CD4-positive, alpha-beta T cell treated with Interleukin-12 subunit alpha and Interleukin-12 subunit beta, for 1 hour (primary cell): ENCODE measurements around the gene CDKN1C.

Experiments used
- DNase-seq: peaks from one replicate; pipeline ENCODE4 v3.0.0-alpha.2; 2020

The CDKN1C gene

DNA sequence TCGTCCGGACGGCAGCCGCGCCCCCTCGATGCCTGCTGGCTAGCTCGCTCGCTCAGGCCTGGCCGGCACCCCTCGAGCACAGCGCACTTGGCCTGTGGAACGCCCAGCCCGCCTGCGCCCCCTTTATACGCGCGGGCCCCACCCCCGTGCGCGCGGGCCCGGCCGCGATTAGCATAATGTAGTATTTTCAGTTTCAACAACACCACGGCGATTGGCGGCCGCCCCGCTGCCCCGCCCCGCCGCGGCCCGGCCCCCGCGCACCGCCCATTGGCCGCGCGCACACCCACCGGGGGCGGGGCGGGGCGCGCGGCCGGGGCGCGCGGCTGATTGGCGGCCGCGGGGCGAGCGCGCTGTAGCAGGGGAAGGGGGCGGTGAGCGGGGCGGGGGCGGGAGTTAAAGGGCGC is at the start of gene CDKN1C:
CDKN1C (minus strand) TSS at position 98 of the 404 bp plus-strand sequence. CDS start 319 bp downstream, outside the sequence.
- DNase-seq: peak; percentile 90

DNA sequence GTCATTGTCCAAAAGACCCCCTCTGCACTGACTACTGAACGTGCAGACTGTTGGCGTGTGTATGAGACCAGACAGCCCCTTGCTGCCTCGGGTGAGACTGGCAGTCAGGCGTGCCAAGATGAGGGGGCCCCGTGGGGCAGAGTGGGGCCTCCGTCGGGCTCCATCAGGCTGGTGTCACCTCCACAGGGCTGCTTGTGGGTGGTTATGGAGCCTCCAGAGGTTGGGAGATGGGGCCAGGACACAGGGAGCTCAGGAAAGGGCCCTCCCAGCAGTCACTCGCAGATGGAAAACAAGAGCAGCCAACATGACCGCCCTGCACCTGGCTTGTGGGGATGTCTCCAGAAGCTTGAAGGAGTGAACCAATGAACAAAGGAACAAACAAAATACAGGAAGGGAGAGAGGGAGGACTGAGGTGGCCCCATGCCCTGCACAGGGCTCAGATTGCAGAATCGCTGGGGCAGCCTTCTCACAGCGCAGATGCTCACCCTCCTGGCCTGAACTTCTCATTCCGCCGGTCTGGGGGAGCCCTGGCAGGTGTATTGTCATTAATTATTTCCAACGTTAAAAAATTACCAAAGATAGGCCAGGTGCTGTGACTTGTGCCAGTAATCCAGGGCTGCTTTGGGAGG is 49.1 kb upstream of the CDKN1C start:
- DNase-seq: no peak

DNA sequence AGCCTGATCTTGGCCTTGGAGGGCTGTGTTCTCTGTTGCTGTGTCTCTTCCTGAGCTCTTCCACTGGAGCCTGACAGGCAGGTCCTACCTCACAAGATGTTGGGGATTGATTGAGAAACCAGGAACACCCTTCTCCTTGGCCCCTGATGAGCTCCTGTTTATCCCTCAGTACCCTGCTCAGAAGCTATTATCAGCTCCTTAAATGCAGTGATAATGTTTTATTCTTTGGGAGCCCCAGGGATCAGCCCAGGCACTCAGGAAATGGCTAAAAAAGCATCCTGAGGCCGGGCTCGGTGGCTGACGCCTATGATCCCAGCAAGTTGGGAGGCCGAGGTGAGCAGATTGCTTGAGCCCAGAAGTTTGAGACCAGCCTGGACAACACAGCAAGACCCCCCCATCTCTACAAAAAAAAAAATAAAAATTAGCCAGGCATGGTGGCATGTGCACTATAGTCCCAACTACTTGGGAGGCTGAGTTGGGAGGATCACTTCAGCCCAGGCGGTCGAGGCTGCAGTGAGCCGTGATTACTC is 48.5 kb upstream of the CDKN1C start:
- DNase-seq: no peak

DNA sequence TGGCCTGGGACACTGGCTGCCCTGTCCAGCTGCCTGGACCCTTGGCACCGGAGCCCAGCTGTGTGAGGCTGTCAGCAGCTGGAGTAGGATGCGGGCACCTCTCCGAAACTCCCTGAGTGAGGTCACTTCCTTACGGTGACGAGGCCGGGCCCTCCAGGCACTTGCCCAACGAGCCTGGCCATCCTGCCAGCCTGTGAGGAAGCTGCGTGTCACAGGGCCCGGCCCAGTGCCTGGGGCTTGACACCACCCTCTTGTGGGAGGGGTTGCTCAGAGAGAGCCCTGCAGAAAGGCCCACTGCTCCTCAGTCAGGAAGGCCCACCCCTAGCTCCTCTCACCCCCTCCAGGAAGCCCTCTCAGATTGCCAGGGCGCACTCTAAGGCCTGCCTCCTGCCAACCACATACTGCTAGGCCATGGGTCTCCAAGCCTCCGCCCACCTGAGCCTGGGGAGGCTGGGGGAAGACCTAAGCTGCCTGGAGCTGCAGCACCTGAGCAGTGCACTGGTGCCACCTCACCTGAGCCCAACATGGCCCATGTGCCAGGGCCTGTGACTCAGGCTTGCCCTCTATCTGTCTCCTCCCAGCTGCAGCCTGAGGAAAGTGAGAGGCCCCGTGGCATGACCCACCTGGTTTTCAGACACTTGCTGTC is 47.9 kb upstream of the CDKN1C start:
- DNase-seq: peak; percentile 63

DNA sequence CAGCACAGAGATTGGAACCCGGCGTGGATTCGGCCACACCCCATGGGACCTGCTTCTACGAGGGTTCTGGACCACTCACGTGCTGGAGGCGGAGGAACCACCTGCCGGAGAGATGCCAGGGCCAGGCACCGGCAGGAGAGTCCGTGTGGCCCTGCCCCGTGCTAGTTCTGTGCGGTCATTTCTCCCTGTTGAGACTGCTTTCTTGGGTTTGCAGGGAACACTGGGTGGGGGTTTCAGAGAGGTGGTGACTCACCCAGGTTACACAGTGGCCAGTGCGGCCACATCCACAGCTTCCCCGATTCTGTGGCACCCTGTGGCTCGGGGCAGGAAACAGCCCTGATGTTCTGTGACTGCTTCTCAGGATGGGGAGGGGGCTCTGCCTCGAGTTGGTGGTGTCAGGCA is 47.3 kb upstream of the CDKN1C start:
- no peak for DNase-seq

DNA sequence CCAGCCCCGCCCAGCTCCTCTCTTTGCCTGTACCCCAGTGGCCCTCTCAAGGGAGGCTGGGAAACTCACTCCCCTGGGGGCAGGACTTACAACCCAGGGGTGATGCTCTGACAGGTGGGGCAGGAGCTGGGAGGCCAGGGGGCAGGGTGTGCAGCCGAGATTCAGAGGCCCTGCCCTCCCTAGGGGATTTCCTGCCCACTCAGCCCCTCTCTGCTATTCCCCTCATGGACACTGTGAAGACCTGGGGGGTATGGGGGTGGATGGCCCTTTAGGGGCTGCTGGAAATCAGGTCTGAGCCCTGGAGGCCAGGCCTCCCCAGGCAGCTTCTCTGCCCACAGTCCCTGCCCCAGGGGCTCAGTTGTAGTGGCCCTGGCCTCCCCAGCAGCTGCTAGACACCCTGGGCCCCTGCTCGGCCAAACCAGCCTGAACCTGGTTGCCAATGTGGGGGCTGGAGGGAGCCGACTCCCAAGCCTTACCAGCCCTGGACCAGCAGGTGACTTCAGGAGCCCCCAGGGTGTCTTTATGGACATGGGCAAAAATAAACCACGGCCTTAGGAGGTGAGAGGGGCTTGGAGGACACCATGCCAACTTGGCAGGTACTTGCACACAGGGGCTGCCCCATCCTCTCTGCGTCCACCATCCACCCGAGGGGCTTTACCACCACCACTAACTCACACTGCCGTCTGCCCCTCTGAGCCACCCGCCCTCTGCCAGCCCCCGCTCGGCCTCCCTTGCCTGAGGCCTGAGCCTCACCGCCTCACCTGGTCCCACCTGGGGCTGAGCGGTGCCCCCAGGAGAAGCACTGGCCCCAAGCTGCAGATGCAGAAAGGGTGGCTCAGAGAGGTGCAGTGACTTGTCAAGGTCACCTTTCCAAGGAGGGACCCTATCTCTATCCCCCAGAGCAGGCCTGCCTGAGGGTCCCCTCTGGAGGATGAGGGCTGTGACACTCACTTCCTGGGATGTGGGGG is 46.5 kb upstream of the CDKN1C start:
- DNase-seq: no peak

DNA sequence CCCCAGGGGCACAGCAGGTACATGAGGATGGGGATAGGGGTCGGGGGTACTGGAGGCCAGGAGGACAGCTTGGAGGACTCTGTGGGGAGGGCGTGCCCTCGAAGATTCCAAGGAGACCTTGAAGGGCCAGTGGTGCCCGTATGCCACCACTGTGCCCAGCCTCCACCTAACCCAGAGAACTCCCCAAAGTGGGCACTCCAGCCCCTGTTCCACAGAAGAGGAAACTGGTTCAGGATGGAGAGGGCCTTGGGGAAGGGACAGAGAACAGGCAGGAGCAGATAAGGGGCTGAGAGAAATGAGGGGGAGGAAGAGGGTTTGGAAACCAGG is 45.8 kb upstream of the CDKN1C start:
- no peak for DNase-seq

DNA sequence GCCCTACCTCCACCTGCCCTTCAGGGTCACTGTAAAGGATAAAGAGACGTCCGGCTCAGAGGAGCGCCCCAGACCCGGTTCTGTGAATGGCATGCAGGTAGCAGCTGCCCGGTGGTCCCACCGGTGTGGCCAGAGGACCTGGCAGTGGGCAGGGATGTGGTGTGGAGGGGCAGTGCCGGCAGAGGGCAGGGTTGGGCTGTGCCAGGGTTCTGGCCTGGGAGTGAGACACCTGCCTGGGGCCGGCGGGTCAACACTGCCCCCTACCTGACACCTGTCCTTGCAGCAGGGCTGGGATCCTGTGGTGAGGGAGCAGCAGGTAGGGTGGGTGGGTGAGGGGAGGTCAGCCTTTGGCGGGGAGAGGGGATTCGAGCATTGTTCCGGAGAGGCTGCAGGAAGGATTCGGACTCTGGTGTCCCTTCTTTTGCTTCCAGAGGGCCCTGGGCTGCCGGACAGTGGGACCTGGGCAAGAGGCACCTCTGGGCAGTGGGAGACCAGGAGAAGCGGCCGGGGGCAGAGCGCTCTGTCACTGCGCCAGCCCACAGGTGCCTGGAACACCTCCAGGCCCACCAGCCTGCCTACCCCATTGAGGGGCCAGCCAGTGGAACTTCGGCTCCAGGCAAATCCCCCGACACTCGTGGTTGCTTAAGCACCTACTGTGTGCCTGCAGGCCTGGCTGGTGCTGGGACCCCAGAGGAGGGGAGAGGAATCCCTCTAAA is 45.3 kb upstream of the CDKN1C start:
- DNase-seq: peak; percentile 60

DNA sequence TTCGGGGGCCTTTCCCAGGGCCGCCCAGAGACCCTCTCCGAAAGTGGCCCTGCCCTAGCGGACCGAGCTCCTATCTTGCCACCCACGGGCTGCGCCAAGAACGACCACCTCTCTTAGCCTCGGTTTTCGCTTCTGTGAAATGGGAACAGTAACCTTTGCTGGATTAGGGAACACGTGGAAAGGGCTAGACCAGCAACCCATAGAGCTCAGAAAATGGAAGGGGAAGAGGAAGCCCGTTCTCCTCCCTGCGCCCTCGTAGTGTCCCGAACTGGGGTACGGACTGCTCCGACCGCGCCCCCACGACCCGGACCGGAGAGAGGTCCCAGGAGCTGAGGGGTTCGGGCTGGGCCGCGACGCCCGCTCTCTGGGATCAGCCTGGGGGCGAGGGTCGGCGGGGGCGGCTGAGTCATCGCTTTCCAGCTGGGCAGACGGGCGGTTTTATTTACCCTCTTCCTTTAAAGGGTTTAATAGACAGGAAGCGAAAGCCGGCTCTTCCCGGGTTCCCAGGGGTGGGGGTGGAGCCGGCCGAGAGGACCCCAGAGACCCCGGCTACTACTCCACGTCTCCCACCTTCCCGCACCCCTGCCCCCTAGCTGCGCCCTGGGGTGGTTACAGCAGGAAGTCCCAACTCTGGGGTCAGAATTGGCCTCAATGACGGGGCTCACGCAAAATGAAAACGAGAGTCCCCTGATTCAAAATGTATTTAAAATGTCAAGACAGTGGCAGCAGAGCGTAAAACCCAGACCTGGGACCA is 44.6 kb upstream of the CDKN1C start:
- peak; percentile 38 for DNase-seq

DNA sequence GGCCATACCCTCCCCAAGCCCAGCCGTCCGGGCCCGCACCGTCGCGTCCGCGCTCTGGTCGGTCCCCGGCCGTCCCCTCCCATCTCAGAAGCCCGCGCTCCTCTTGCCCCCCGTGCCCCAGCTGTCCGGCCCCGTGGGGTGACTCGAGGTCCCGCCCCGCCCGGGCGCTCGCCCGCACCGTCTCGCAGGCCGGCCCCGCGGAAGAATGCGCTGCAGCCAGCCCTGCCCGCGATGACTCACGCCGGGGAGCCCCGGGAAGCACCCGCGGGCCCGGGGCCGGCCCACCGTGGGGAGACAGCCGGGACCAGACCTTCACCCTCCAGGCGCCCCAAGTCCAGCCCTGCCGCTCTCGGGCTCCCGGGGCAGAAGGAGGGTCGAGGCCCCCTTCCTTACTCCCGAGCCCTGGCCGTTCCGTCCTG is 44.0 kb upstream of the CDKN1C start:
- DNase-seq: peak; percentile 49

DNA sequence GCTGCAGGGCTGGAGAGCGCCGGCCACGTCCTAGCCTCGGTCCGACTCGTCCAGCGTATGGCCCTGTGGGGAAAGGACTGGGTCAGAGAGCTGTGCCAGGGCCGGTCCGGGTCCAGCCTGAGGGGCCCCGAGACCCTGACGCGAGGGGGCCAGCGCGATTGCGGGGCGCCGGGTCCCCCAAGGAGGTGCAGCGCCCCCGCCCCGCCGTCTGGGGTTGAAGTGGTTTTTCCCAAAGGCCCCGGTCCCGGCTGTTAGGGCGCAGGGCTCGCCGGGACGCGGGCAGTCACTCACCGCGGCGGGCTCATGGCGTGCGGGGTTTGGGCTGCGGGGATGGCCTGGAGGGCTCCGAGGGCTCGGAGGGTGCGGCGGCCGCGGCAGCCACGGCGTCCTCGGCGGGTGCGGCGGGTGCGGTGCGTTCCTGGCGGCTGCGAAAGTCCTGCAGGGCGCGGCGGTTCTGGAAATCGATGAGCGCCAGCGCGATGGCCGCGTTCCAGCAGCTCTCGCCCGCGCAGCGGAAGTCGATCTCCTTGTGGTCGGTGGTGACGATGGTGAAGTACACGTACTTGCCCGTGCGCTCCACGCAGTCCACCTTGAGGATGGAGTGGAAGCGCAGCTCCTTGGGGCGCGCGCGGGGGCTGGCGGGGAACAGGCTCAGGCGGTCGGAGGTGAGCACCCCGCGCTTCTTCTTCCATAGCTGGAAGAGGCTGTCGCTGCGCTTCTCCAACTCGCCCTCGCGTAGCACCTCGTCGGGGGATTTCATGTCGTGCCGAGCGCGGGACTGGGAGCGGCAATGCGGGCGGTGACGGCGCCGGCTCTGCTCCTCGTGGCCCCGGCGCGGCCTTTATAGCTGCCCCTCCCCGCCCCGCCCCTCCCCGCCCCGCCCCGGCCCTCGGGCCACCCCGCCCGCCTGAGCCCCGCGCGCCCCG is 43.3 kb upstream of the CDKN1C start, which contains the start of gene PHLDA2:
PHLDA2 (minus strand) TSS at position 816 of the 926 bp plus-strand sequence; CDS start at position 760, 56 bp downstream.
- DNase-seq: peak; percentile 64

DNA sequence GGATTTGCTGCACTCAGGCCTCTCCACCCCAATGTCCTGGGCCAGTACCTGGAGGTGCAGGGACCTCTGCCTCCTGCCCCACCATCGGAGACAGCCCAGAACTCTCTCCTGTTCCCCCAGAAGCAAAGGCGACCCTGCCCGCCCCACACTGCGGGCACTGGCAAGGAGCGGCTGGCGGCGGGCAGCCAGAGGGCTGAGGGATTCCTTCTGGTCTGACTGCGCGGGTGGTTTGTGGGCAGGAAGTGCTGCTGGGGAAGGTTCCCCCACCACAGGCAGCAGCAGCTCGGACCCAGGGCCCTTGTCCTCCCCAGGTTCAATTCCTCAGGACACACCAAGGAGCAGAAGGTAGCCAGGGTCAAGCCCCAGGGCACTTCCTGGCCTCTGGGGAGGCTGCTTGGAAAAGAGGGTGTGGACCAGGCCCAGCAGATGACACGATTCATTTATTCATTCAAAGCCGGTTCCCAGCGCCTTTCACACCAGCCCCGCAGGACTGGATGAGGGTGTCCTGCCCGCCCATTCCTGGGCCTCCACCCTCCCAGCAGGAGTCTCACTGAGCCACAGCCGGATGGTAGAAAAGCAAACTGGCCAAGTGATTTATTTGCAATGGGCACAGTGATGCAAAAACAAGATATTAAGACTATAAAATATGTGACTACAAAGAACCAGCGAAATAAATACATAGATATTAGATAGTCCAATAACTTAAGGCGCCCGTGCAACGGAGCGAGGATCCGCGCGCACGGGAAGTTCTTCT is 42.5 kb upstream of the CDKN1C start:
- no peak for DNase-seq

DNA sequence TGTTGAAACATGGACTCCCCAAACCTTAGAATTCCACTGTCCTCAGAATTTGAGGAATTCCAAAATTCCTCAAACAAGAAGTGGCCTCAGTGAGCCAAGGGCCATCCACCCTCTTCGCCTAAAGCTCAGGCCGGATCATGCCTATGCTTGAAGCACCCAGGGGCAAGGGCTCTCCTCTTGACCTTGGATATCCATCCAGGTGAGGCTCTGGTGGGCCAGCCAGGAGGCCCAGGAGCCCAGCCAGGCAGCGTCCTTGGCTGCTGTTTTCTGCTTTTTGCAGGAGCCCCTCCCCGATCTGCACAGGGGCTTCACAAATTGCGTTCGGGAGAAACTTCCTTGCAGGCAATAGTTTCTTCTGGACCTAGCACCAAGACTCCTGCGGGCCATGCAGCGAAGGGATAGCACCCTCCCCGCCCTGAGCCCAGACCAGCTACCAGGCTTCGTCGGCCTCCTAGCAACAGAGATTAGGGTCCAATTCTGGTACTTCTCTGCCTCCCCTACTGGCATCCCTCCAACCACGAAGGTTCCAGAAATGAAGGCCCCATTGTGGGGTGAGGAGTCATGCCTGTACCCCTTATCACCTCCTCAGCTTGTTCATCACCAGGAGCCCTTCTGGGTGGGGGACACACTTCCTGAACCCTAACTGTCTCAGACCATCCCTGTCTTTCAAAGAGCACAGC is 41.7 kb upstream of the CDKN1C start:
- DNase-seq: no peak

DNA sequence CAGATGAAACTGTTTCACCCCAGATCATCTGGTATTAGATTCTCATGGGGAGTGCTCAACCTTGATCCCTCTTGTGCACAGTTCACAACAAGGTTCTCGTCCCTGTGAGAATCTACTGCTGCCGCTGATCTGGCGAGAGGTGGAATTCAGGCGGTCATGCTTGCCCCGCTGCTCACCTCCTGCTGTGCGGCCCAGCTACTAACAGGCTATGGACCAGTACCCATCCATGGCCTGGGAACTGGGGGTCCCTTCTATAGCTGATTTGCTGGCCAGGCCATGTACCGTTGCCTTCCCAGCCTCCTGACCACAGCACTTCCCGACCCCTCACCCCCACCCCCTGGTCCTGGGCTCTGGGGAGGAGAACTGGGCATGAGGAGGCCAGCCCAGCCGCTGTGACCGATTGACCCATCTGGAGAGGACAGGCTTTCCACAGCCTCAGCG is 41.1 kb upstream of the CDKN1C start:
- DNase-seq: no peak

DNA sequence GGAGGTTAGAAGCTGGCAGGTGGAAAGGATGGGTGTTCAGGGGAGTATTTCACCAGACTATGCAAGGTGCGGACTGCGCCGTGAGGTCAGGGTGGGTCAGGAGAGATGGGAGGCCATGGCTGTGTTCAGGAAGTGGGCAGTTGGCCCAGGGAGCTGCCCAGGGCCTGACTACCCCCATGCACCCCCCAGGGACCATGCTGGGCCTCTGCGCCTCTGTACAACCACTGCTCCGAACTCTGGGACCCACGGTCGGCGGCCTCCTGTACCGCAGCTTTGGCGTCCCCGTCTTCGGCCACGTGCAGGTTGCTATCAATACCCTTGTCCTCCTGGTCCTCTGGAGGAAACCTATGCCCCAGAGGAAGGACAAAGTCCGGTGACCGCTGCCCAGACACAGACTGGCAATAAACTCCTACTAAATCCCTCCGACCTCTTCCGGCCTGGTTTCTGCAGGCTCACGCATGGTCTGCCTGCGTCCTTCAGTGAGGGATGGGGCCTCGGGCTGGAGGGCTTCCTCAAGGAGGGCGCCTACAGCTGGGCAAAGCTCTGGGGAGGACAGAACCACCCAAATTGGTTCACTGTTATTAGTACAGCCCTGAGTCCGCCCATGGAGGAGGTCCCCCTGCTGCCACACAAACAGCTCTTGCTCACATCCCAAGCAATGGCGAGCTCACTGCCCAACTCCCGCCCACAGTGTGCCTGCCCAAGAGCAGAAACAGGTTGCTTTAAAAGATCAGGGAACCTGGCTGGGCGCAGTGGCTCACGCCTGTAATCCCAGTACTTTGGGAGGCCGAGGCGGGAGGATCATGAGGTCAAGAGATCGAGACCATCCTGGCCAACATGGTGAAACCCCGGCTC is 39.5 kb upstream of the CDKN1C start:
- DNase-seq: no peak

DNA sequence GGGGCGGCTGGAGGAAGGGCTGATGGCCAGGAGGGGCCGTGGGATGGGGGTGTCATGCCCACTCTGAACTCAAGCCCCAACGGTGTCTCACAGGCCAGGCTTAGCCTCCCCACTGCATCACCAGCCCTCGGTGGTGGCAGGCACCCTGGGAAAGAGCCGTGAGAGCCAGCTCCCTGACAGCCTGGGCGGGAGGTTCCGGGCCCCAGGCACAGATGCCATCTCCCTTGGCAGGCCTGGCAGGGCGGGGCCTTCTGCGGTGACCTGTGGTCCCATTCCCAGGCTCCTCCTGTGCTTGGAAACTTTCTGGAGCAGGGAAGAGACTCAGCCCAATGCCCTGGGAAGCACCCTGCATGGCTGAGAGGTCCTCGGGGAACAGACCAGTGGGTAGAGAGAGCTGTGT is 38.8 kb upstream of the CDKN1C start:
- no peak for DNase-seq

DNA sequence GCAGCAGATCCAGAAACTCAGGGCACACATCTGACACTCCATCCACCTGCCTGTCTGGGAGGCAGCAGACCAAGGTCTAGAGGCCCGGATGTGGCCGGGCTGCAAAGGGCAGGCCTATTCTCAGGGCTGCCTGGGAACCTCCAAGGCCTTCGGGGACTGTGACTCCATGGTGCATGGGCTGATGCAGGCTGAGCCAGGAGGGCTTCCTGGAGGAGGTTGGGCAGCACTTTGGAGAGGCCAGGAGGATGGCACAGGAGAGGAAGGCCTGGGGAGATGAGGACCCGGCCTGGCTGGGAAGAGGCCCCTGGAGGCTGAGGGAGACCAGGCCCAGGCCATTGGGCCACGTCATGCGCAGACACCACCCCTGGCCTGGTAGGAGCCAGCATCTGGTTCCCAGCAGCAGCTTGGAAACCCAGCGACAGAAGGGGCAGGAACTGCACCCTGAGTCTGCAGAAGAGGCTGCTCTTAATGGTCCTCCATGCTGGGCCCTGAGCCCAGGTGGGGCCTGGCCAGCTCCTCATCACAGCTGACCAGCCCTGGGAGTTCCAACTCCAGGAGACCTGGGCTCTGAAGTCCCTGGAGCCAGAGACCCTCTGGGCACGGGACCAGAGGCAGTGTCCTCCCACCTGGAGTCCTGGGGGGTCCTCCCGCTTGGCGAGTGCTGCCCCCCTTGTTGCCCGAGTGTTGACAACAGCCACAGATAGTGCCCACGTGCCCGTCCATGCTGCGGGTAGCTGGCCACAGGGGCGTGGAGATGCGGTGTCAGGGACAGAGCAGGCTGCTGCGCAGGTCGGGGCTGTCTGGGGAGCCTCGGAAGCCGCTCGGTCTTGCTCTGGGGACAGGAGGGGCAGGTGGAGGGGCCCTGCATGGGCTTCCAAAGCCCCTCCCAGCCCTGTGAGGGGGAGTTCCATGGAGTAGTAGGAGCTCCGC is 38.1 kb upstream of the CDKN1C start:
- DNase-seq: no peak
